Occipital lobe (tissue), 2 donors: Measurements from ENCODE around the gene RPTOR. TPM values are rescaled to one million over a fixed set of nuclear protein-coding genes. Genes with fewer than 3 reads are reported as not detected.
"Not testable (repeated sequence)": the region's sequence is repeated elsewhere in the genome, so short reads cannot be mapped to it uniquely, and the experiment has no call there.

Experiments used
- DNase-seq: peaks from one replicate; lab custom pipeline; 2025; lab: John Stamatoyannopoulos, UW
- total RNA-seq: library from RNA; depleted of rRNA; stranded (reverse); fragments of >200 nt; gene quantifications from one replicate; pipeline ENCODE4 v1.2.3, GENCODE V29; 2014

The RPTOR gene
- total RNA-seq, 1 donor from 2014 or later = 14.2 TPM

DNA sequence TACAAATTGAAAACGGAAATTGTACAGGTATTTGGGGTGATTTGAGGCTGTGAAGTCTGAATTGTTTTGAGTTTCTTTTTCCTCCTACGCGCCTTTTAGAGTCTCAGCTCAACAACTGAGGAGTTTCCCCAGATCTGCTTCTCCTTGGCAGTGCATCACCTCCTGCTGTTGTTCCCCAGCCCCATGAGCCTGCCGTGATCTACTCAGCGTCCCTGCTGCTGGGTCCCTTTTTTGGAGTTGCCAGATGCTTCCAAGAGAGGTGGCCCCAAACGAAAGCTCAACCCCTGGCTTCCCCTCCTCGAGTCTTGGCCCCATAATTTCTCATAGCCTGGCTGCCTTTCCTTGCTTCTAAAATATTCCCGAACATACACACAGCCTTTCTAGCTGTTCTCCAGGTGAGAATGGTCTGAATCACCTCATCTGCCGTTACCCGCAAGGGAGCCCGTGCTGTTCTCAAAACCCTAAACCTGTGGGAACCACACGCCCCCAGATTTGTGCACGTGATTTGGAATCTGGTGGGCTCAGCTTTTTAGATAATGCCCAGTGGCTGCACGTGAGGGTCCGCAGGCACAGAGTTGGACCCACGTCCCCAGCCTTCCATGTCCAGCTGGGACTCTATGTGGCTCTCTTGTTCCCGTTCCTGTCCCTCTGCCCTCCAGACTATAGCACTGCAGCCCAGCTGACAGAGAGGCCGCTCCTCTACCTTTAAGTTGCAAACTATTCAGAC is 267.9 kb downstream of the RPTOR start:
- DNase-seq = no peak

DNA sequence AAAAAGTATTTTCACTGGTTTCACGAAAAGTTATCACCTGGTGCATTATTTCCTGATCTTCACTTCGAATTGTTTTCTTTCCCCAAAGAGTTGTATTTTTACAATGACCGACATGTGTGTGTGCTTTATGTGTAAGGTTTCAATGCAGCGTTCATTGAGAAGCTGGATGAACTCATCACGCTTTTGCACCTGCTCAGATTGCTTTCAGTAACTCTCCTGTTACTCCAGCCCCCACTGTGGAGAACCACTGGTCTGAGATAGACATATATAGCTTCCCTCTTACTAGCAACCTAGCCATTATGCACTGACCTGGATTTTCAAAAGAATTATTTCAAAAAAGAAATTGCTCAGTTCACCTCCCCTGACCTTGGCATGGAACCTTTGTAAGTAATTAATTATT is 268.7 kb downstream of the RPTOR start:
- DNase-seq = no peak

DNA sequence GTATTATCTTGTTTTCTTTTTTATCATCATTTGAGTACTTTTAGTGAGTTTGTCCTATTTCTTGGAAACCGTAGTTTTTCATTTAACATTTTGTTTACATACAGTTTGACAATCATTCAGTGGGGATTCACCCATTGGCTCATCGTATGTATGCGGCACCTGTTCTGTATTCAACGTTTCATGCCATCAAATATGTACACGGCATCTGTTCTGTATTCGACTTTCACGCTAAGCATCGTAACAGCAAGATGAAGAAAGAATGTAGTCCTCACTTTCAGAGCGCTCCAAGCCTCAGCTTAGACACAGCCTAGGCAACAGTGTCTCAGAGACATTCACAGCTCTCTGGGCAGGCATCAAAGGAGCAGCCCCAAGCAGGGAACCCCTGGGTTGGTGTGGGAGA is 269.9 kb downstream of the RPTOR start:
- no peak for DNase-seq

DNA sequence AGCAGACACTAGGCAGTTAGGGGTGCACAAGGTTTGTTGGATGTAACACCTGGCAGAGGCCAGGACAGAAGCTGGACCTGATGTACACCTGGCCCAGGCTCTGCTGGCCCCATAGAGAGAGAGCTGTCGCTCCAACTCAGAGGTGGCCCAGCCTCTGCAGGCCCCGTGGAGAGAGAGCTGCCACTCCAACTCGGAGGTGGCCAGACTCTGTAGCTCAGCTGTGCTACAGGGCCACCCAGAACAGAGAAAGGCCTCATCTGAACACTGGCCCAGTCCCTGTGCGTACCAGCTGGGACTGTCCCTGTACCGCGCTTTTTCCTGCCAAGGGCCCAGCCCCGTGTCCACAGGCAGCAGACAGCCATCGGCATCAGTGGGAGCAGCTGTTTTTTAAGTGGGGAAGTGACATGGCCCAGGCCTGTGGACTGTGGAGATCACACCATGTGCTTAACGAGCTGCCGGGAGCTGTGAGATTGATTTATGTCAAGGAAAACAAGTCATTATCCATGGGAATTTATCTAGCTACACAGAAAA is 270.6 kb downstream of the RPTOR start:
- no peak for DNase-seq

DNA sequence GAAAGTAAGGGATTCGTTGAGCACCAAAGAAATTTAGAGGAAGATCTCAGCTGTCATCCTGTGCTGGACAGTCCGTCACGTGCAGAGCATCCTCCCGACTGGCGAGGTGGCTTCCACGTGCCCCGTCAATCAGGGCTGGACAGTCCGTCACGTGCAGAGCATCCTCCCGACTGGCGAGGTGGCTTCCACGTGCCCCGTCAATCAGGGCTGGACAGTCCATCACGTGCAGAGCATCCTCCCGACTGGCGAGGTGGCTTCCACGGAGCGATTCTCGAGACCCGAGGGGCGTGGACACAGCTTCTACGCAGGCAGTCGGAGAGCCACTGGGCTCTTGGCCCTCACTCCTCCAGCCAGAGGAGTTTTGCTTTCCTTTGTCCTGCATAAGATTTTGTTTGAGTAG is 271.1 kb downstream of the RPTOR start:
- not testable (repeated sequence) for DNase-seq

DNA sequence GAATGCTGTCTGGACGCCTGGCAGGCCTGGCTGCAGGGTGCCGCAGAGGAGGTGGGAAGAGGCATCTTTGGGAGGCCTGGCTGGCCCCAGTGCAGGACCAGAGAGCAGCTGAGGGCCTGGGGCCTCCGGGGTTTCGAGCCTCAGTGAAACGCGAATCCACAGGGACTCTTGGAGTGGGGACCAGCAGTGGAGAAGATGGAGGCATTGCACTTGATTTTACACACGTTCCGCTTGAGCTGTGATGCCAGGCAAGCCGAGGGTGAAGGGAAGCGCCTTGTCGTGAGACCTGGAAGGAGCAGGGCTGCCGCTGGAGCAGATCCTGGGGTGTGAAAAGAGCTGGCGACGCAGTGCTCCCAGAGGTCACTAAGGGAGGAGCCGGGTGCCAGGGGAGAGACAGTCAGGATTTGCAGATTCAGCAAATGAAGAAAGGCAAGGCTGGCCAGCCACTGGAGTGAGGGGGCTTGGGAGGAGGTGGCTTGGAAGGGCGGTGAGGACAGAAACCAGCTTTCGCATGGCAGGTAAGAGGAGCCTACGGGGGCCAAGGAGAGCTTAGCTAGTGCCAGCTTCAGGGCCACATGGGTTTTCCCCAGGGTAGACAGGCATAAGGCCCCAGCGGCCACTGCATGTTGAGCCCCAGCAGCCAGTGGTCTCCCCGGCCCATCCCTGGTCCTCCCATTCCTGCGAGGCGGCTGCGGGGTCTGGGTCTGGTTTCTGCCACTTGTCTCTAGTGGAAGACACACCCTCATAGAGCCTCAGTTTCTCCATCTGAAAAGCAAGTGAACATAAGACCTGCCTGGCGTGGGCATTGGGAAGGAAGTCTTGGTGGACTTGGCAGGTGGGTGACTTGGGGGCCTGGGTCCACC is 271.8 kb downstream of the RPTOR start:
- no peak for DNase-seq

DNA sequence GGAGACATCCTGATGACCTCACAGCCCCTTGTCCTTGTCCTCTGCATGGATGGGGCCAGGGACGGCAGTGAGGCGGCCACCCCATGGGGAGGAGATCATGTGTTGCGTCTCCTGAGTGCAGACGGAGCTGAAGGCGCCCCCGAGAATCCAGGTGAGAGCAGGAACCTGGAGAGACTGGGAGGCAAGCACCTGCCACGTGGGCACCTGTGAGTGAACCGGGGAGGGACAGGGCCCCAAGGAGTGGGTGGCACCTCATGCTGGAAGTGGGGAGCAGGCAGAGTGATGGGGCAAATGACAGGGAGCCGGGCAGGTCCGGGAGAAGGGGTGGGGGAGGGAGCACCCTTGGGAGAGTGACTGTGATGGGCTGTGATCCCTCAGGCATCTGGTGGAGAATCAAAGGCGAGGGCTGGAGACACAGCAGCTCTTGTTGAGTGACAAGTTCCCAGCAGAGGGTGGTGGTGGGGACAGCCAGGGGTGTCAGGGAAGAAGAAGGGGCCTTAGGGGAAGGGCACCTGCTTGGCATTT is 272.7 kb downstream of the RPTOR start:
- no peak for DNase-seq

DNA sequence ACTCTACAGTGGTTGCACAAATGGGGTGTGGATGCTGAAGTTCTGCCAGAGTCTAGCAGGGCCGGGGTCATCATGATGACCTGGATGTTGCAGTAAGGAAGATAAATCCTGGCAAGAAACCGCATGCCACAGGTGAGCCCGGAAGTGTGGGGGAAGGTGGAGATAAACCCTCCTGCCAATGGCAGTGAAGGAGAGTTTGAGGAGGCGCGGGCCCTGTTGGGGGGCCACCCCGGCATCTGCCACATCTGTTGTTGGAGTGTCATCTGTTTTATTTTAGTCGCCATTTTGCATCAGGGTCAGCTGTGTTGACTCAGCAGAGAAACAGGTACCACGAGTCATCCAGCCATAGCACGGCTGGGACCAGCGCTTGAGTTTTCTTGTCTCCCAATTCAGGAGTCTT is 273.2 kb downstream of the RPTOR start:
- no peak for DNase-seq

DNA sequence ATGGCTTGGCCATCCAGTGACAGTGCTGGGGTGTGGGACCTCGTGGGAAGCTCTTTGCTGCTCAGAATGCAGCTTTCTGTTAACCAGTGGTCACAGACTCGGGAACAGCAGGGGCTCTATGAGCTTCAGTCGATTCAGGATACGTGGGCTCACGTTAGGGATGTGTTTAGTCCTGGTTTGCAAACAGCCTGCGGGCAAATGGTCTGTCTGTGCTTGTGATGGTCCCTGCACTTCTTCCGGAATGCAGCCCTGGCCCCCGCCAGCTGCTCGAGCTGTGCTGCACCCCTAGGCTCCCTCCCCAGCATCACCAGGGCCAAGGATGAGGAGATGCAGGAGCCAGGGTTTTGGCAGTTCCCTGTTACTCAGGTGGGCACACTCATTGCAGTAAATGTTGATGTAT is 274.2 kb downstream of the RPTOR start:
- no peak for DNase-seq

DNA sequence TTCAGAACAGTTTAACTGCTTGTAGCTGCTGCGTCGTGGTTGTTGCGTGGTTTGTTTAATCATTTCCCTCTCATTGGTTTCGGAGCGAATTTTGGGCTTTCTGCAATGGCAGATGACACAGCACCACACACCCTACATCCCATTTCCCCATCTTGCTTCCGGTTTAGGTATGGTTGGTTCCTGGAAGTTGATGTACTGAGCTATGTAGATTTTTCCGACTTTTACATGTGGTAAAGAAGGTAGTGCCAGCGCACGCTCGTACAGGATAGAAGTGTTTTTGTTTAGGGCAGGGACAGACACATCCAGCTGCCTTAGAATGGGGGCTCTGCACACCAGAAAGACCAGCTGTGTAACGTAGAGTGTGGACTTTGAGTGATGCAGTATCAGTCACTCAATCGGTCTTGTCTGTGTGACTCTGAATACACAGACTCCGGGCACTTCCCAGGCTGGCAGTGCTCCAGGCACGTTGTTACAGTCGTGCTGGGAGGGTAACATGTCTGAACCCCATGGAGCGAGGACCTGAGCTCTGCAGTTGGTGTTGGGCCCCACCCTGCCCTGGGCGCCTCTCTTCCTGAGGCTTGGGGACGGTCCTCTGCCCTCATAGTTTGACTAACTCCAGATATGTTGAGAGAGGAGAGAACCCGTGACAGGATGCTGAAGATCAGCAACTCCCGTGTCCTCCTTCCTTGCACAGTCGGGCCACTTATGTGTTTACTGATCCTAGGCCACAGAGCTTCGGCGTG is 275.0 kb downstream of the RPTOR start:
- no peak for DNase-seq

DNA sequence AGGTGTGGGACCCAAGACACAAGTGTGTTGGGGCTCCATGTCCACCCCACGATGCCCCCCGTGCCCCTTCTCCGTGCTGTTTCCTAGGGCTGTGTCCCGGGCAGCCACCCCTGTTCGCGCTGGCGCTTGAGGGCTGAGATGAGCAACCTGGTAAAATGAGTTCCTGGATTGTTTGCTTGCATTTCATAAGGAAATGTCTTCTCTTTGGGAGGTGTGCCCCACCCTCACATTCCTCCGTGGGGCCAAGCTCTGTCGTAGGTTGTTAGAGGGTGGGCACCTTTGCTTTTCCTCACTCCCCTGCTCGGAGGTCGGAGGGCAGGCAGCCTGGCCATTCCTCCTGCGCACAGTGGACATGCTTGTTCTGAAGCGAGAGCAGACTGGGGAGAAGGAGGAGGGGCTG is 275.7 kb downstream of the RPTOR start:
- no peak for DNase-seq

DNA sequence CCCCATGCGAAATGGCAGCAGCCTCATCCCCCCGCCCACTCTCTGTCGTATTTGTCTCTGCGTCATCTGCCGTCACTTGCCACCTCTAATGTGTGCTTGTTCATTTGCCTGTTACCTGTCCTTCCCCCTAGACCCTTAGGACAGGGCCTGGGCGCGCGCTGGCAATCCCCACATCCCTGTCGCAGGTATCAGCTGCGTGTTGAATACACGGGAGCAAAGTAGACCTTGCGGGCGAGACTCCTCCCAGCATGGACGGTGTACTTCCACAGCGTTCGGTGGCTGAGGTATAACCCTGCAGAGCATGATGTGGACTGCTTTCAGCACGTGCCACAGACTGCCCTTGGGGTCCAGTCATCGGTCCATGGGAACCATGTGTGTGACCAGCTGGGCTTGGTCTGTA is 276.9 kb downstream of the RPTOR start:
- DNase-seq = no peak

DNA sequence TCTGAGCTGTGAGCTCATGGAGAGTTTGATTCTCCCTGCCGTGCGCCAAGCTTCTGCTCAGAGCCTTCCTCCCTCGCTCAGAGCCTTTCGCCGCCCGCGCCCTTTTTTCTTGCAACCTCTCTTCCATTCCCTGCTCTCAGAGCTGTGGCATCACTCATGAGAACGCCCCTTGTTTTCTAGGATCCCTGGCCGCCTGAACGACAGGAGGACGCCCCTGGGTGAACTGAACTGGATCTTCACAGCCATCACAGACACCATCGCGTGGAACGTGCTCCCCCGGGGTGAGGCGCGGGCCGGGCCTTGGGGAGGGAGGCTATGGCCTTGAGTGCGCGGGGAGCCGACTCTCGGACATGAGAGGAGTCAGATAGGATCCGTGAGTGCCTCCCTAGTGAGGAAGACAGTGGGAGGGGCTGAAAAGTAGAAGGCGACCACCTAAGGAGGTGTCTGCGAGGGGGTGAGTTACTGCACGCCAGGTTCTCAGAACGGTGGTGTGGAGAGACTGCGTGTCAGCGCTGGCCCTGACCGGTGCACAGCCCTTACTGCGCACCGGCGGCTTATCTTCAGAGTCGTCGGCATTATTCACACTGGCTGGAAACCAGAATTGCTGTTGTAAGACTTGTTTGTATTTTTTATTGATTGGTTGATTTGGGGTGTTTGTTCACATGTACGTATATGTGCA is 277.5 kb downstream of the RPTOR start:
- no peak for DNase-seq

DNA sequence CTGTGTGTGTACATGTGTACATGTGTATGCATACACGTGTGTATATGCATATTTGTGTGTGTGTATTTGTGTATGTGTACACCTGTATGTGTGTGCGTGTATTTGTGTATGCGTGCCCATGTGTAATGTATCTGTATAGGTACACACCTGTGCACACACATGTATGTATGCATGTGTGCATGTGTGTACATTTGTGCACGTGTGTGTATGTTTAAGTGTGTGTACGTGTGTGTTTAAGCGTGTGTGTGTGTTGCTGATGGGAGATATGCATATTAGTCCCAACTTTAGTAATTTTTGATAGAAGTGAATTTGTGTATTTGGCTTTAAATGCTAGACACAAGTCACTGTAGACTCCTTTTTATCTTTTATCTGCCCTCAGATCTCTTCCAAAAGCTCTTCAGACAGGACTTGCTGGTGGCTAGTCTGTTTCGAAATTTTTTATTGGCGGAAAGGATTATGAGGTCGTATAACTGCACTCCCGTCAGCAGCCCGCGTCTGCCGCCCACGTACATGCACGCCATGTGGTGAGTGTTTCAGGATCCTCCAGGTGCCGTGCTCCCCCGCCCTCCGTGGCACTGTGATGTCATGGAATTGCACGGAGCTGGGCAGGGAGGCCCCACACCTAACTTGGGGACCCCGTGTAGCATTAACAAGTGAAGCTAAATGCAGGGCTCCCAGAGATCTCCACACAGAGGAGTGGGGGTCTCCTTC is 278.2 kb downstream of the RPTOR start:
- DNase-seq = no peak

DNA sequence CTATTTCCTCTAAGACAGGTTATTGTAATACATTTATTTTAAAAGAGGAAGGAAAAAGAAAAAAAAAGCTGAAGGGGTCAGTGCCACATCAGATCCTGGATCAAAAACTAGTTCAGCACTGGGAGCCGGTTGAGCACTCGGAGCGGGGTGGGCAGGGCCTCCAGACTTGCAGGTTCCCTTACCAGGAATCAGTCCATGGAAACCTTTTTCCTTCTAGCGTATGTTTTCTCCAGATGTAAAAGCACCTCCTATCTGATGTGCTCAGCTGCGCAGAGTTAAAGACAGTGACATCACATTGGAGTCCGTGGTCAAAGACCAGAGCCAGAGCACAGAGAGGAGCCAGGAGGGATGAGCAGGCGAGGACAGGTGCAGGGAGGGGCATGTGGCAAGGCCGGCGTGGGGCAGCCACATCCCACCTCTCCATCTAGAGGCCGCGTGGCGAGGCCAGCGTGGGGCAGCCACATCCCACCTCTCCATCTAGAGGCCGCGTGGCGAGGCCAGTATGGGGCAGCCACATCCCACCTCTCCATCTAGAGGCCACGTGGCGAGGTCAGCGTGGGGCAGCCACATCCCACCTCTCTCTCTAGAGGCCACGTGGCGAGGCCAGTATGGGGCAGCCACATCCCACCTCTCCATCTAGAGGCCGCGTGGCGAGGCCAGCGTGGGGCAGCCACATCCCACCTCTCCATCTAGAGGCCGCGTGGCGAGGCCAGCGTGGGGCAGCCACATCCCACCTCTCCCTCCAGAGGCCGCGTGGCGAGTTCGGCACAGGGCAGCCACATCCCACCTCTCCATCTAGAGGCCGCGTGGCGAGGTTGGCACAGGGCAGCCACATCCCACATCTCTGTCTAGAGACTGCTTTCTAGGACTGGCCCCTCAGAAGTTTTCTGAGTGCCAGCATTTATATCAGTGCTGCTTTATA is 280.2 kb downstream of the RPTOR start:
- DNase-seq = no peak

DNA sequence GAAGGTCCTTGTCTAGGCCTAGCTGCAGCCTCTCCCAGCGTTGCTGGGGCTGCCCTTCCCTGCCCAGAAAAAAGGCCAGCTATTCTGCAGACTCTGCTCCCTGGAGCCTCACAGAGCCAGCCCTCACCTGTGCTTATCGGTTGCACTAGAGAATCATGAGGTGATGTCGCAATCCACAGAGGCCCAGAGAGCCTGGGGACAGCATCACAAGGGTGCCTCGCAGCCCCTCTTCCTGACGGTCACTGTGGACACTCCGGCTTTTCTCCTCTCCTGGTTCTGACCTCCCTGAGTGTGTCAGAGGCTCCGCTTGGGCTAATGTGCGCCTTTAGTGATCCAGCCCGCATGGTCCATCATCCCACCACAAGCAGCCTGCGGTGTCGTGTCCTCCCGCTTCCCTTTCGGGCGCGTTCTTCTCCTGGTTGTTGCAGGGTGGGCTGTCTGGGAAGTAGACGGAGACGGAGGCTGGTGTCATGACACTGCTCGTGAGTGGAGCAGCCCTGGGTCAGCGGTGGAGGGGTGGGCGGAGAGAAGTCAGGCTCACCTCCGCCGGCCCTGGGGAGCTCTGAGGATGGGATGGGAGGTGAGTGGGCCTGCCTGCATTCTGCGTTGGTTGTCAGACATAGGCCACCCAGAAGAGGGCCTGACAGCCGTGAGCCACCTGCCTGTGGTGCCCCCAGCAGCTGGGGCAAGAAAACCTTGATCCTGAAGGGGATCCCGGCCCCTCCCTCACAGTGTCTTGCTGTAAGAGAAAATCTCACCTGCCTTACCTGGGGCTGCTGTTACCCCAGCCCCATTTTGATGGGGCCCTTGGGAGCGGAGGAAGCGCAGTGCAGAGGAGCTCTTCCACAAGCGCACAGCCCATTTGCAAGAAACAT is 281.1 kb downstream of the RPTOR start:
- DNase-seq = no peak

DNA sequence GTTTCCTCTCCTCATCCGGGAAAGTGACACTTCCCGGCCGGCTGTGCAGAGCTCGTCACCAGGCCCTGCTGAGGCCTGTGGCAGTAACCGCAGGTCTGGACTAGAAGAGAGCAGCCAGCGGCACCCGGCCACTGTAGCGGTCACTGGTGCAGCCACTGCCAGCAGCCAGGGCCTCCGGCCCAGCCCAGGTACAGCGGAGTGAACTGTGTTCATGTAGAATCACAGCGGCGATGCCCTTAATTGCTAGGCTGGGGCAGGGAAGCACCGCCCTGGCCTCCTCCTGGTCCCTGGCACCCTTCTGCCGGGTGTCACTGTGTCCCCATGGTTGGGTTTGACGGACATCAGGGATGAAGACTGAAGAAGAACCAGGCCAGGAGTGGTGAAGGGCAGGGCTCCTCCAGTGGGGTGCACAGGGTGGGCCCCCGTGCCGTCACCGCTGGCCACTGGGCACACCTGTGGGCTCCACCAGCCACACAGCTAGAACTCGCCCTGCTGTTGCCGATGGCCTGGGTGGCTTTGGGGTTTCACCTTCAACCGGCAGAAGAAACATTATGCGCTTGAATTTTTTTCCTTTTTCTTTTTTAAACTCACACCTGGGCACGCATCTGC is 281.8 kb downstream of the RPTOR start:
- DNase-seq = no peak
